ENCODE data around the gene AMACR. TPM values are rescaled to one million over a fixed set of nuclear protein-coding genes. Genes with fewer than 3 reads are reported as not detected.

The AMACR gene
- total RNA-seq, 2 donors from 2014 or later: 5.1 to 5.8 TPM

Other genes starting within 250 kb of the AMACR start
- gene ADAMTS12, start 116.1 kb downstream of the AMACR start, total RNA-seq: not detected
- not detected for gene RXFP3, start 71.7 kb downstream of the AMACR start, total RNA-seq
- gene SLC45A2, start 23.4 kb downstream of the AMACR start, total RNA-seq: under 1 TPM in 1 of 2 donors, not detected in 1; 0.56 TPM
- 1 to 10 TPM; 3.2 to 4.6 TPM for gene C1QTNF3, start 35.2 kb upstream of the AMACR start, total RNA-seq